IMR-90 (cell line): ENCODE data around the gene DCST2. TPM values are rescaled to one million over a fixed set of nuclear protein-coding genes. Genes with fewer than 3 reads are reported as not detected.
A peak's percentile ranks its signal among the peaks of the same experiment; 100 is the strongest.

Source experiments
- ATAC-seq: fragments of 200-7000 bp; cut with Tn5 transposase; 2 replicates; pipeline ENCODE4 v1.9.1; 2020; ENCODE audit warnings: low read depth, mild to moderate bottlenecking, moderate library complexity
- BruUV-seq: library from RNA; stranded (reverse); fragments of 400-500 nt; replicated peaks from 2 replicates; lab custom pipeline; 2021; lab: Mats Ljungman, UMichigan
- CTCF ChIA-PET: fragments of 300-600 bp; formaldehyde crosslinking; extraction: SDS; loops from one replicate; lab custom pipeline; 2021; ENCODE audit warnings: antibody characterized with exemption; lab: Yijun Ruan, JAX
- POLR2A ChIA-PET: fragments of 300-600 bp; sonication (Branson Sonifier 250); formaldehyde crosslinking; loops from one replicate; lab custom pipeline; 2022; ENCODE audit warnings: antibody characterized with exemption; ENCODE audit not compliant: unreplicated experiment; lab: Charles Lee
- DNase-seq: peaks from one replicate; pipeline ENCODE4 v3.0.0; 2013
- H2AFZ ChIP-seq: replicated peaks from 2 replicates; pipeline ENCODE3; 2013; ENCODE audit warnings: low read length, mild to moderate bottlenecking; ENCODE audit not compliant: poor library complexity
- H2AK5ac ChIP-seq: 2 replicates; pipeline ENCODE4 v1.6.1; 2013; ENCODE audit warnings: low read depth, low read length, inconsistent platforms
- H2AK9ac ChIP-seq: replicated peaks from 2 replicates; pipeline ENCODE3; 2013; ENCODE audit warnings: mild to moderate bottlenecking, low read depth, low read length, moderate library complexity; ENCODE audit not compliant: poor library complexity
- H2BK120ac ChIP-seq: 2 replicates; pipeline ENCODE4 v1.6.1; 2013; ENCODE audit warnings: low read depth, low read length, inconsistent platforms
- H2BK15ac ChIP-seq: 3 replicates; pipeline ENCODE4 v1.6.1; 2013; ENCODE audit warnings: low read depth, low read length, inconsistent platforms
- H2BK20ac ChIP-seq: 2 replicates; pipeline ENCODE4 v1.6.1; 2013; ENCODE audit warnings: low read depth, mild to moderate bottlenecking, inconsistent platforms, low read length, moderate library complexity
- H2BK5ac ChIP-seq: 2 replicates; pipeline ENCODE4 v1.6.1; 2013; ENCODE audit warnings: mild to moderate bottlenecking, low read depth, low read length, inconsistent platforms; ENCODE audit not compliant: poor library complexity, severe bottlenecking
- H3K14ac ChIP-seq: replicated peaks from 2 replicates; pipeline ENCODE4 v1.6.1; 2013; ENCODE audit warnings: low read depth, low read length, inconsistent platforms
- H3K18ac ChIP-seq: 2 replicates; pipeline ENCODE4 v1.6.1; 2013; ENCODE audit warnings: low read depth, low read length, control low read depth
- H3K23ac ChIP-seq: 2 replicates; pipeline ENCODE4 v1.6.1; 2013; ENCODE audit warnings: low read depth, low read length, inconsistent platforms
- H3K27ac ChIP-seq: 2 replicates; pipeline ENCODE4 v1.5.1; 2013; ENCODE audit warnings: mild to moderate bottlenecking, control low read depth, low read length; ENCODE audit not compliant: insufficient read depth
- H3K27me3 ChIP-seq: 2 replicates; pipeline ENCODE4 v1.6.1; 2013; ENCODE audit warnings: low read length; ENCODE audit not compliant: control insufficient read depth, insufficient read depth
- H3K36me3 ChIP-seq: 2 replicates; pipeline ENCODE4 v1.6.1; 2013; ENCODE audit warnings: low read length, mixed read lengths; ENCODE audit not compliant: control insufficient read depth, insufficient read depth
- H3K4ac ChIP-seq: 2 replicates; pipeline ENCODE4 v1.6.1; 2013; ENCODE audit warnings: low read depth, low read length, inconsistent platforms
- H3K4me1 ChIP-seq: 2 replicates; pipeline ENCODE4 v1.6.1; 2013; ENCODE audit warnings: low read length, mixed read lengths; ENCODE audit not compliant: control insufficient read depth, insufficient read depth
- H3K4me2 ChIP-seq: 2 replicates; pipeline ENCODE4 v1.6.1; 2013; ENCODE audit warnings: low read depth, mild to moderate bottlenecking, control low read depth, low read length, moderate library complexity
- H3K4me3 ChIP-seq: 2 replicates; pipeline ENCODE4 v1.5.1; 2013; ENCODE audit warnings: low read depth, mild to moderate bottlenecking, control low read depth, low read length, moderate library complexity; ENCODE audit not compliant: insufficient read depth
- H3K56ac ChIP-seq: 2 replicates; pipeline ENCODE4 v1.6.1; 2013; ENCODE audit warnings: low read length, inconsistent platforms; ENCODE audit not compliant: insufficient read depth; ENCODE audit errors: extremely low read depth
- H3K79me1 ChIP-seq, 2 experiments: 2 replicates each; pipeline ENCODE4 v1.6.1; 2013; ENCODE audit warnings: low read length in 2 of 2, inconsistent platforms in 1 of 2, low read depth in 1 of 2
- H3K9ac ChIP-seq: 2 replicates; pipeline ENCODE4 v1.6.1; 2013; ENCODE audit warnings: low read depth, low read length, control low read depth
- H3K9me1 ChIP-seq: 2 replicates; pipeline ENCODE4 v1.6.1; 2013; ENCODE audit warnings: low read length, inconsistent platforms; ENCODE audit not compliant: insufficient read depth
- H3K9me3 ChIP-seq: 2 replicates; pipeline ENCODE4 v1.6.1; 2013; ENCODE audit warnings: low read length; ENCODE audit not compliant: control insufficient read depth, insufficient read depth
- H4K20me1 ChIP-seq: 2 replicates; pipeline ENCODE4 v1.6.1; 2013; ENCODE audit warnings: low read length, inconsistent platforms; ENCODE audit not compliant: insufficient read depth
- H4K5ac ChIP-seq: 2 replicates; pipeline ENCODE4 v1.6.1; 2013; ENCODE audit warnings: mild to moderate bottlenecking, low read depth, low read length, control low read depth
- H4K8ac ChIP-seq, 2 experiments: 2 replicates each; pipeline ENCODE4 v1.6.1; 2013; ENCODE audit warnings: low read depth in 2 of 2, low read length in 2 of 2, control low read depth in 1 of 2, inconsistent platforms in 1 of 2
- H4K91ac ChIP-seq: 2 replicates; pipeline ENCODE4 v1.6.1; 2013; ENCODE audit warnings: low read depth, low read length, inconsistent platforms; ENCODE audit not compliant: insufficient read depth
- CEBPB ChIP-seq: IDR thresholded peaks from 2 replicates; pipeline ENCODE4 v1.6.1; 2012; ENCODE audit warnings: low read depth, low read length, improper control_type of control experiment
- CHD1 ChIP-seq: IDR thresholded peaks from 2 replicates; pipeline ENCODE4 v1.6.1; 2012; ENCODE audit warnings: low read depth, low read length, improper control_type of control experiment
- CTCF ChIP-seq: conservative IDR thresholded peaks from 2 replicates; pipeline ENCODE4 v1.5.1; 2012; ENCODE audit warnings: mild to moderate bottlenecking, low read depth, low read length, improper control_type of control experiment
- ELK1 ChIP-seq: fragments of 150-350 bp; IDR thresholded peaks from 2 replicates; pipeline ENCODE4 v1.6.1; 2016; ENCODE audit warnings: low read depth, mild to moderate bottlenecking, low read length, moderate library complexity, borderline replicate concordance
- FOS ChIP-seq: fragments of 150-350 bp; IDR thresholded peaks from 2 replicates; pipeline ENCODE4 v1.6.1; 2016; ENCODE audit warnings: low read depth, low read length
- MAFK ChIP-seq: IDR thresholded peaks from 2 replicates; pipeline ENCODE4 v1.6.1; 2012; ENCODE audit warnings: low read depth, low read length, improper control_type of control experiment
- MAZ ChIP-seq: IDR thresholded peaks from 2 replicates; pipeline ENCODE4 v1.6.1; 2012; ENCODE audit warnings: low read depth, mild to moderate bottlenecking, low read length, improper control_type of control experiment, moderate library complexity, borderline replicate concordance
- MXI1 ChIP-seq: IDR thresholded peaks from 2 replicates; pipeline ENCODE4 v1.6.1; 2012; ENCODE audit warnings: low read depth, mild to moderate bottlenecking, low read length, moderate library complexity, borderline replicate concordance
- NFE2L2 ChIP-seq: fragments of 150-350 bp; IDR thresholded peaks from 2 replicates; pipeline ENCODE4 v1.6.1; 2016; ENCODE audit warnings: low read depth, mild to moderate bottlenecking, low read length
- POLR2A ChIP-seq: IDR thresholded peaks from 2 replicates; pipeline ENCODE4 v1.6.1; 2012; ENCODE audit warnings: mild to moderate bottlenecking, low read depth, low read length
- RFX5 ChIP-seq: IDR thresholded peaks from 2 replicates; pipeline ENCODE4 v1.8.0; 2012; ENCODE audit warnings: low read depth, mild to moderate bottlenecking, low read length, moderate library complexity
- SMC3 ChIP-seq: fragments of 150-350 bp; IDR thresholded peaks from 2 replicates; pipeline ENCODE4 v1.6.1; 2016; ENCODE audit warnings: low read depth, mild to moderate bottlenecking, antibody characterized with exemption, low read length, moderate library complexity
- USF2 ChIP-seq: fragments of 150-350 bp; IDR thresholded peaks from 2 replicates; pipeline ENCODE4 v1.6.1; 2017; ENCODE audit warnings: mild to moderate bottlenecking, antibody characterized with exemption, low read length, low read depth
- WGBS, 2 experiments: methylation state at CpG; one replicate each; pipeline versions ENCODE4 v1.1.5 to v1.1.7; 2013; ENCODE audit warnings: missing lambda C conversion rate in 2 of 2; ENCODE audit not compliant: insufficient read length in 1 of 2; ENCODE audit errors: extremely low coverage in 2 of 2; 5-methylcytosine and 5-hydroxymethylcytosine counted together
- dilution Hi-C: fragments of 300-500 bp; cut with HindIII; formaldehyde crosslinking; loops from one replicate; pipeline ENCODE4 v1.14.3; 2018; ENCODE audit warnings: low sequenced_read_pairs; ENCODE audit not compliant: unreplicated experiment
- in situ Hi-C: fragments of 300-500 bp; cut with MboI; formaldehyde crosslinking; loops from 3 replicates; pipeline ENCODE4 v1.14.3; 2019; ENCODE audit warnings: low sequenced_read_pairs, inconsistent platforms, mixed read lengths
- intact Hi-C: fragments of 100-400 bp; cut with micrococcal nuclease; formaldehyde crosslinking; loops from 2 replicates; pipeline ENCODE4 v1.10.0; 2022
- polyA plus RNA-seq, 3 experiments: library from polyadenylated mRNA; depleted of rRNA; stranded (reverse); fragments of >200 nt; gene quantifications; 2 replicates each; pipeline ENCODE4 v1.2.3, GENCODE V29; 2012; ENCODE audit warnings: low replicate concordance in 1 of 3
- total RNA-seq: library from RNA; depleted of rRNA; stranded (reverse); fragments of >200 nt; gene quantifications from 2 replicates; pipeline ENCODE4 v1.2.3, GENCODE V29; 2012

The DCST2 gene
- total and polyA plus RNA-seq, 2 of the 4 experiments (the other 2 are of a cell fraction), result 0.14 TPM; not detected in 1

GRCh38 chr1:155071701-155072100, 38.1 kb upstream of the DCST2 start:
- H3K4me1 ChIP-seq, result peaks cover 5% of the 10 kb centered on the region; the same call in 1 of the 2 replicates
- no peak overlapping the region for H3K4me2 ChIP-seq
- no peak overlapping the region for H3K56ac ChIP-seq
- no TSS peak for BruUV-seq
- H3K9me1 ChIP-seq, result 0 out of 2 replicates have a peak, but pooled peaks cover 5% of the 10 kb centered on the region
- no peak overlapping the region for H3K4ac ChIP-seq
- no peak overlapping the region for H2AFZ ChIP-seq
- no peak for DNase-seq
- H3K27me3 ChIP-seq, result peaks cover 23% of the 10 kb centered on the region
- in situ Hi-C loops (no loop called here), intact Hi-C loops (no loop called here), dilution Hi-C loops (no loop called here)
- H2BK120ac ChIP-seq, result no peak overlapping the region
- H2AK9ac ChIP-seq, result no peak overlapping the region
- H4K20me1 ChIP-seq, result no peaks in the 10 kb centered on the region
- H4K91ac ChIP-seq, result no peak overlapping the region
- WGBS, 2 experiments, result no CpG with 5 or more reads among the region's 14 CpGs
- no peak overlapping the region for H3K14ac ChIP-seq
- no peaks in the 10 kb centered on the region for H3K9me3 ChIP-seq
- H3K18ac ChIP-seq, result no peak overlapping the region
- ATAC-seq, result no peak
- H4K8ac ChIP-seq, result 0 out of 4 replicates have a peak overlapping the region, but pooled peaks of 1 of the 2 experiments have one; percentile 12
- no peak overlapping the region for H3K9ac ChIP-seq
- H2AK5ac ChIP-seq, result no peak overlapping the region
- no peak overlapping the region for H2BK5ac ChIP-seq
- CTCF ChIA-PET, result interaction anchor here (1.4 kb wide), 1 partner anchor 20 kb away, joined by 3 read pairs; no protein-coding TSS in a partner anchor
- H3K36me3 ChIP-seq, result peaks cover 17% of the 10 kb centered on the region; the same call in 1 of the 2 replicates
- H2BK15ac ChIP-seq, result no peak overlapping the region
- H3K79me1 ChIP-seq, result no peaks in the 10 kb centered on the region
- no peak overlapping the region; the same call in 1 of the 2 replicates for H3K23ac ChIP-seq
- no peak overlapping the region for H3K27ac ChIP-seq
- no peak overlapping the region for H3K4me3 ChIP-seq
- no peak for TF ChIP-seq CHD1
- no peak for TF ChIP-seq CEBPB
- no peak for TF ChIP-seq CTCF
- no peak for TF ChIP-seq USF2
- no peak for TF ChIP-seq NFE2L2
- no peak for TF ChIP-seq POLR2A
- TF ChIP-seq SMC3, result no peak
- no peak for TF ChIP-seq MXI1
- TF ChIP-seq MAFK, result no peak
- TF ChIP-seq ELK1, result no peak
- TF ChIP-seq RFX5, result no peak
- TF ChIP-seq FOS, result no peak
- no peak for TF ChIP-seq MAZ
- no peak overlapping the region for H4K5ac ChIP-seq
- H2BK20ac ChIP-seq, result no peak overlapping the region
- POLR2A ChIA-PET, result no interaction called here
